PC-3 (cell line): ENCODE results near the gene FGFRL1.

Experiments used
- CTCF ChIP-seq: fragments of 300-600 bp; sonication (generic); conservative IDR thresholded peaks from 2 replicates; pipeline ENCODE4 v1.5.1; 2017; ENCODE audit warnings: antibody characterized with exemption, low read depth, mild to moderate bottlenecking, low read length
- EZH2 ChIP-seq: fragments of 300-600 bp; sonication (generic); IDR thresholded peaks from one replicate; pipeline ENCODE4 v1.6.1; 2017; ENCODE audit warnings: antibody characterized with exemption, mild to moderate bottlenecking, low read length; ENCODE audit not compliant: unreplicated experiment

- TF ChIP-seq CTCF: no peak
- TF ChIP-seq EZH2: no peak
These were observed 40.4 kb upstream of the FGFRL1 start for GRCh38 chr4:970854-971520.
